VCaP (cell line): Measurements from ENCODE around the gene FITM2.
A peak's percentile ranks its signal among the peaks of the same experiment; 100 is the strongest.

ENCODE experiments used
- H3K27ac ChIP-seq: fragments of 450-650 bp; 2 replicates; pipeline ENCODE4 v1.5.1; 2017
- CTCF ChIP-seq: fragments of 450-650 bp; conservative IDR thresholded peaks from 2 replicates; pipeline ENCODE4 v1.5.1; 2017; ENCODE audit warnings: mild to moderate bottlenecking, moderate library complexity

Gene FITM2

GRCh38 chr20:44344723-44345122 lies 33.7 kb upstream of the FITM2 start:
- peak overlapping the region; percentile 19; the same call in 1 of the 2 replicates for H3K27ac ChIP-seq
- no peak for TF ChIP-seq CTCF

- TF ChIP-seq CTCF = no peak
- no peak overlapping the region for H3K27ac ChIP-seq
These were observed 32.2 kb upstream of the FITM2 start for GRCh38 chr20:44343162-44343675.

GRCh38 chr20:44342248-44342647 lies 31.2 kb upstream of the FITM2 start:
- TF ChIP-seq CTCF = no peak
- H3K27ac ChIP-seq = peak overlapping the region; percentile 31; the same call in 1 of the 2 replicates

GRCh38 chr20:44336725-44337380 lies 25.9 kb upstream of the FITM2 start, which contains the start of gene R3HDML:
R3HDML (plus strand) TSS chr20:44337043; CDS start chr20:44337158, 115 bp downstream.
- TF ChIP-seq CTCF = no peak
- no peak within 1 kb of the TSS for H3K27ac ChIP-seq

GRCh38 chr20:44336086-44336485 lies 25.1 kb upstream of the FITM2 start:
- TF ChIP-seq CTCF = no peak
- H3K27ac ChIP-seq = no peak overlapping the region

- TF ChIP-seq CTCF = no peak
- H3K27ac ChIP-seq = no peak overlapping the region
These were observed 24.7 kb upstream of the FITM2 start for GRCh38 chr20:44335675-44336074.

- TF ChIP-seq CTCF = no peak
- H3K27ac ChIP-seq = no peak overlapping the region
These were observed 23.7 kb upstream of the FITM2 start for GRCh38 chr20:44334709-44335108.
